HL-60 (cell line): ENCODE results near the gene ZSWIM6.

Source experiments
- DNase-seq, 2 experiments: peaks; one replicate each; pipeline ENCODE4 v3.0.0-alpha.2; 2010 to 2020; ENCODE audit warnings: low read depth in 1 of 2, low spot score in 1 of 2
- H3K27ac ChIP-seq: fragments of 250-450 bp; sonication (Bioruptor Pico); replicated peaks from 2 replicates; pipeline ENCODE4 v1.5.1; 2020; ENCODE audit warnings: mild to moderate bottlenecking, moderate library complexity
- H3K27me3 ChIP-seq: fragments of 250-450 bp; sonication (Bioruptor Pico); 2 replicates; pipeline ENCODE4 v1.5.1; 2021; ENCODE audit warnings: mild to moderate bottlenecking, moderate library complexity; ENCODE audit not compliant: insufficient read depth, poor library complexity, severe bottlenecking
- H3K4me3 ChIP-seq: replicated peaks from 2 replicates; pipeline ENCODE4 v1.5.1; 2011; ENCODE audit warnings: mild to moderate bottlenecking, control low read depth, low read length; ENCODE audit not compliant: insufficient read depth
- GABPA ChIP-seq: IDR thresholded peaks from 2 replicates; pipeline ENCODE4 v1.6.1; 2012; ENCODE audit warnings: low read depth
- POLR2AphosphoS5 ChIP-seq: IDR thresholded peaks from 2 replicates; pipeline ENCODE4 v1.6.1; 2012; ENCODE audit warnings: low read depth
- SPI1 ChIP-seq: IDR thresholded peaks from 2 replicates; pipeline ENCODE4 v1.6.1; 2012; ENCODE audit warnings: low read depth, mild to moderate bottlenecking, borderline replicate concordance
- TF ChIP-seq, protein P1 (sequence below): IDR thresholded peaks from 2 replicates; pipeline ENCODE4 v1.6.1; 2012; ENCODE audit warnings: low read depth; ENCODE audit not compliant: insufficient replicate concordance
- TF ChIP-seq, protein P2 (sequence below): IDR thresholded peaks from one replicate; pipeline ENCODE4 v1.5.1; 2011; ENCODE audit warnings: low read length, control low read depth, inconsistent platforms; ENCODE audit not compliant: insufficient read depth

The ZSWIM6 gene

DNA sequence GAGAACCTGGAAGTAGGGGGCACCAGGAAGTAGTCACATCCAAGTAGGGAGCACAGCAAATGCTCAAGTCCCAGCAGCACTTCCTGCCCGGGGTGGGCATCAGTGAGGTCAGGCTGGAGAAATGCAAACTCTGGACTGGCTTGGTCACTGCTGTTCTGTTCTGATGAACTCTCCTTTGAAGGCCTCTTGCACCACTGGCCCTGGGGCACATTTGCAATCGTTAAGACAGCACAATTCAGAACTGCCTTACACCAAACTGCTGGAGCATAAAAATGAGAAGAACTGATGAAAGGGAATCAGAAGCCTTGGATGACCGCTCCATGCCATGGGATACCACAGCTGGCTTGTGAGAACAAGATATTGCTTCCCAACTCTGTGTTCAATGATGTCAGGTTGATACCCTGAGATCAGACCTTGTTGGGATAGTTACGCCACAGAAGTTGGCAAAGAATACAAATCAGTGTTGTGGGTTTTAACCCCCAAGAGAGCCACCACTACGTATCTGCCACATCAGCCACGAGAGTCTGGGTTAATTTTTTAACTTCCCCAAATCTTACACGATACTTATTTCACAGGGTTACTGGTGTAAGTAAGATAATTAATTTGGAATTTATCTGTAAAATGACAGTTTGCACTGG is 42.3 kb upstream of the ZSWIM6 start:
- DNase-seq, result peak in 1 of 2 experiments; percentile 18
- no peak for TF ChIP-seq GABPA
- TF ChIP-seq, protein P1, sequence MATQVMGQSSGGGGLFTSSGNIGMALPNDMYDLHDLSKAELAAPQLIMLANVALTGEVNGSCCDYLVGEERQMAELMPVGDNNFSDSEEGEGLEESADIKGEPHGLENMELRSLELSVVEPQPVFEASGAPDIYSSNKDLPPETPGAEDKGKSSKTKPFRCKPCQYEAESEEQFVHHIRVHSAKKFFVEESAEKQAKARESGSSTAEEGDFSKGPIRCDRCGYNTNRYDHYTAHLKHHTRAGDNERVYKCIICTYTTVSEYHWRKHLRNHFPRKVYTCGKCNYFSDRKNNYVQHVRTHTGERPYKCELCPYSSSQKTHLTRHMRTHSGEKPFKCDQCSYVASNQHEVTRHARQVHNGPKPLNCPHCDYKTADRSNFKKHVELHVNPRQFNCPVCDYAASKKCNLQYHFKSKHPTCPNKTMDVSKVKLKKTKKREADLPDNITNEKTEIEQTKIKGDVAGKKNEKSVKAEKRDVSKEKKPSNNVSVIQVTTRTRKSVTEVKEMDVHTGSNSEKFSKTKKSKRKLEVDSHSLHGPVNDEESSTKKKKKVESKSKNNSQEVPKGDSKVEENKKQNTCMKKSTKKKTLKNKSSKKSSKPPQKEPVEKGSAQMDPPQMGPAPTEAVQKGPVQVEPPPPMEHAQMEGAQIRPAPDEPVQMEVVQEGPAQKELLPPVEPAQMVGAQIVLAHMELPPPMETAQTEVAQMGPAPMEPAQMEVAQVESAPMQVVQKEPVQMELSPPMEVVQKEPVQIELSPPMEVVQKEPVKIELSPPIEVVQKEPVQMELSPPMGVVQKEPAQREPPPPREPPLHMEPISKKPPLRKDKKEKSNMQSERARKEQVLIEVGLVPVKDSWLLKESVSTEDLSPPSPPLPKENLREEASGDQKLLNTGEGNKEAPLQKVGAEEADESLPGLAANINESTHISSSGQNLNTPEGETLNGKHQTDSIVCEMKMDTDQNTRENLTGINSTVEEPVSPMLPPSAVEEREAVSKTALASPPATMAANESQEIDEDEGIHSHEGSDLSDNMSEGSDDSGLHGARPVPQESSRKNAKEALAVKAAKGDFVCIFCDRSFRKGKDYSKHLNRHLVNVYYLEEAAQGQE, result no peak
- TF ChIP-seq SPI1, result no peak
- TF ChIP-seq POLR2AphosphoS5, result no peak
- TF ChIP-seq, protein P2, sequence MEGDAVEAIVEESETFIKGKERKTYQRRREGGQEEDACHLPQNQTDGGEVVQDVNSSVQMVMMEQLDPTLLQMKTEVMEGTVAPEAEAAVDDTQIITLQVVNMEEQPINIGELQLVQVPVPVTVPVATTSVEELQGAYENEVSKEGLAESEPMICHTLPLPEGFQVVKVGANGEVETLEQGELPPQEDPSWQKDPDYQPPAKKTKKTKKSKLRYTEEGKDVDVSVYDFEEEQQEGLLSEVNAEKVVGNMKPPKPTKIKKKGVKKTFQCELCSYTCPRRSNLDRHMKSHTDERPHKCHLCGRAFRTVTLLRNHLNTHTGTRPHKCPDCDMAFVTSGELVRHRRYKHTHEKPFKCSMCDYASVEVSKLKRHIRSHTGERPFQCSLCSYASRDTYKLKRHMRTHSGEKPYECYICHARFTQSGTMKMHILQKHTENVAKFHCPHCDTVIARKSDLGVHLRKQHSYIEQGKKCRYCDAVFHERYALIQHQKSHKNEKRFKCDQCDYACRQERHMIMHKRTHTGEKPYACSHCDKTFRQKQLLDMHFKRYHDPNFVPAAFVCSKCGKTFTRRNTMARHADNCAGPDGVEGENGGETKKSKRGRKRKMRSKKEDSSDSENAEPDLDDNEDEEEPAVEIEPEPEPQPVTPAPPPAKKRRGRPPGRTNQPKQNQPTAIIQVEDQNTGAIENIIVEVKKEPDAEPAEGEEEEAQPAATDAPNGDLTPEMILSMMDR, result no peak
- H3K27ac ChIP-seq, result no peak overlapping the region
- H3K27me3 ChIP-seq, result no peaks in the 10 kb centered on the region
- H3K4me3 ChIP-seq, result no peak overlapping the region

DNA sequence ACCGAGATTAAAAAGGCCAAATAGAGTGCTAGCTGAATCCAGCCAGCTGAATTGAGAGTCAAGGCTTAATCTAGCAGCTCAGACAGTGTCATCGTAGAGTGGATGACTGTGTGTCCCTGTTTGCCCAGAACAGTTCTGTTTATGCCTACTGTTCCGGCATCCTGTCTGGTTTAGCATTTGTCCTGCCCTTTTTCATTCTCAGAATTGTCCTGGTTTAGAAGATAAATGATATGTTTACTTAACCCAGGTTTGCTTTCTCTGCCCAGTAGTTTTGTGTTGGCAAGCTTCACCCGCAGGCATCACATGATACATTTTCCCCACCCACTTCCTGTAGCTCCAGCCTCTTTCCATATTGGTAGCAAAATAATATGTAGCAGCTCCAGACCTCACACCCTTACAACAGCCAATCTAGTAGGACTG is 41.3 kb upstream of the ZSWIM6 start:
- DNase-seq, result no peak
- TF ChIP-seq, protein P2, result no peak
- TF ChIP-seq SPI1 (no peak), GABPA (no peak), POLR2AphosphoS5 (no peak)
- TF ChIP-seq, protein P1, result no peak
- H3K27ac ChIP-seq, result no peak overlapping the region
- no peak overlapping the region for H3K4me3 ChIP-seq
- H3K27me3 ChIP-seq, result no peaks in the 10 kb centered on the region

DNA sequence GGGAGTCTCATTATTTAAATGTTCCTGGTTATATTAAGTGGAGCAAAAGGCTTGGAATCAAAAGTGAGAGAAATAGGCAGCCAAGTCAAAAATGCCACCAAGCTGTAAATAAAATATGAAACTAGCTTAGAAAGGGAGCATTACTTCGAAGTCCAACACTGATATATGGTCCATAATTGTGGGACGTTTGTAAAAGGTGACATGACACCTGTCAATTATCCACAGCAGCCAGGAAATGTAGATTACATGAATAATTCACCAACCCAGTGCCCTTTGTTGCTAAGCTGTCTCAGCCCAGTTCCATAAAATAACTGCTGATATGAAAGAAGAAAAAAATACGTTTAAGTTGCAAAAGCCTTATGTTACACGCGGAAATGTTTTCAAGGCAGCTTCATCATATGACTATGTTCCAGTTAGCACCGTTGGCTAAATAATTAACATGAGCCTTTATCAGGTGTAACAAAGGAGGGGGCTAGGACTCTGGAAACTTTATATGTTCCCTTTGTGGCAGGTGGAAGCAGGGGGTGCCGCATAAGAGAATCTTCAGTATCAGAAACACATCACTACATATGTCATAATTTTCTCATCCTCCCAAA is 39.9 kb upstream of the ZSWIM6 start:
- Histone ChIP-seq H3K4me3 (no peak overlapping the region), H3K27me3 (no peaks in the 10 kb centered on the region), H3K27ac (no peak overlapping the region)
- DNase-seq, result no peak
- TF ChIP-seq, protein P2, result no peak
- TF ChIP-seq SPI1 (no peak), POLR2AphosphoS5 (no peak), GABPA (no peak)
- TF ChIP-seq, protein P1, result no peak
